ENCODE data around the gene RPL35A. TPM values are rescaled to one million over a fixed set of nuclear protein-coding genes. Genes with fewer than 3 reads are reported as not detected.
A peak's percentile ranks its signal among the peaks of the same experiment; 100 is the strongest.
"Not testable (repeated sequence)": the region's sequence is repeated elsewhere in the genome, so short reads cannot be mapped to it uniquely, and the experiment has no call there.

Gene RPL35A
- total RNA-seq, result 422 and 791 TPM in 2 replicates

GRCh38 chr3:197949778-197950676 lies at the start of gene RPL35A:
Gene RPL35A (plus strand): TSS chr3:197950190. CDS start chr3:197950968, 778 bp downstream.
- peak; percentile 96 for DNase-seq (ENCODE audit: low read depth)

- no peak for DNase-seq (ENCODE audit: low read depth)
Measured at GRCh38 chr3:197901626-197902025, 48.4 kb upstream of the RPL35A start.

GRCh38 chr3:197906023-197906849 lies 43.8 kb upstream of the RPL35A start:
- peak; percentile 90 for DNase-seq (ENCODE audit: low read depth)

GRCh38 chr3:197906850-197907187 lies 43.2 kb upstream of the RPL35A start:
- DNase-seq (ENCODE audit: low read depth), result no peak

GRCh38 chr3:197907196-197907595 lies 42.8 kb upstream of the RPL35A start:
- no peak for DNase-seq (ENCODE audit: low read depth)

GRCh38 chr3:197908550-197908949 lies 41.4 kb upstream of the RPL35A start:
- not testable (repeated sequence) for DNase-seq (ENCODE audit: low read depth)

GRCh38 chr3:197908957-197909701 lies 40.9 kb upstream of the RPL35A start:
- peak; percentile 19 for DNase-seq (ENCODE audit: low read depth)

- no peak for DNase-seq (ENCODE audit: low read depth)
Measured at GRCh38 chr3:197912741-197913476, 37.1 kb upstream of the RPL35A start.

GRCh38 chr3:197913641-197914380 lies 36.2 kb upstream of the RPL35A start:
- DNase-seq (ENCODE audit: low read depth), result no peak

- DNase-seq (ENCODE audit: low read depth), result not testable (repeated sequence)
Measured at GRCh38 chr3:197921429-197922275, 28.3 kb upstream of the RPL35A start.

- no peak for DNase-seq (ENCODE audit: low read depth)
Measured at GRCh38 chr3:197926418-197926817, 23.6 kb upstream of the RPL35A start.

- DNase-seq (ENCODE audit: low read depth), result not testable (repeated sequence)
Measured at GRCh38 chr3:197927578-197927977, 22.4 kb upstream of the RPL35A start.

GRCh38 chr3:197936819-197937384 lies 13.1 kb upstream of the RPL35A start:
- no peak for DNase-seq (ENCODE audit: low read depth)

- no peak for DNase-seq (ENCODE audit: low read depth)
Measured at GRCh38 chr3:197940745-197941384, 9.1 kb upstream of the RPL35A start.

- peak; percentile 55 for DNase-seq (ENCODE audit: low read depth)
Measured at GRCh38 chr3:197942956-197943556, 6.9 kb upstream of the RPL35A start.

- DNase-seq (ENCODE audit: low read depth), result no peak
Measured at GRCh38 chr3:197949191-197949777, 706 bp upstream of the RPL35A start.

GRCh38 chr3:197950677-197951061 lies 679 bp downstream of the RPL35A start:
- DNase-seq (ENCODE audit: low read depth), result no peak

- no peak for DNase-seq (ENCODE audit: low read depth)
Measured at GRCh38 chr3:197951392-197951990, 1.5 kb downstream of the RPL35A start.

All from renal cortical epithelial cell (primary cell).